AG10803 (cell line): ENCODE results near the gene ENTREP1.

Experiments used
- DNase-seq: peaks from one replicate; pipeline ENCODE4 v3.0.0; 2010; ENCODE audit warnings: low read depth
- H3K4me3 ChIP-seq: 2 replicates; pipeline ENCODE4 v1.5.1; 2011; ENCODE audit warnings: mild to moderate bottlenecking, low read length, control low read depth
- CTCF ChIP-seq: conservative IDR thresholded peaks from 2 replicates; pipeline ENCODE4 v1.5.1; 2011; ENCODE audit warnings: mild to moderate bottlenecking, low read length, control low read depth, inconsistent platforms

The ENTREP1 gene

GRCh38 chr9:69370430-69370829 is 45.4 kb downstream of the ENTREP1 start:
- TF ChIP-seq CTCF, result no peak
- no peak overlapping the region for H3K4me3 ChIP-seq
- no peak for DNase-seq

GRCh38 chr9:69371001-69371400 is 46.0 kb downstream of the ENTREP1 start:
- TF ChIP-seq CTCF, result no peak
- no peak for DNase-seq
- no peak overlapping the region for H3K4me3 ChIP-seq

GRCh38 chr9:69376651-69377050 is 51.6 kb downstream of the ENTREP1 start:
- 0 out of 2 replicates have a peak, but pooled peaks have one; percentile 16 for TF ChIP-seq CTCF
- H3K4me3 ChIP-seq, result no peak overlapping the region
- DNase-seq, result peak; percentile 94

GRCh38 chr9:69377291-69377690 is 52.3 kb downstream of the ENTREP1 start:
- no peak overlapping the region for H3K4me3 ChIP-seq
- TF ChIP-seq CTCF, result no peak
- DNase-seq, result no peak

- no peak for DNase-seq
- TF ChIP-seq CTCF, result no peak
- H3K4me3 ChIP-seq, result no peak overlapping the region
These were observed 53.0 kb downstream of the ENTREP1 start for GRCh38 chr9:69377981-69378380.

- no peak overlapping the region for H3K4me3 ChIP-seq
- DNase-seq, result peak; percentile 57
- TF ChIP-seq CTCF, result no peak
These were observed 54.4 kb downstream of the ENTREP1 start for GRCh38 chr9:69379270-69379982.

GRCh38 chr9:69380301-69380700 is 55.3 kb downstream of the ENTREP1 start:
- DNase-seq, result no peak
- H3K4me3 ChIP-seq, result no peak overlapping the region
- no peak for TF ChIP-seq CTCF
